ENCODE measurements around the gene GPC1.

The GPC1 gene

DNA sequence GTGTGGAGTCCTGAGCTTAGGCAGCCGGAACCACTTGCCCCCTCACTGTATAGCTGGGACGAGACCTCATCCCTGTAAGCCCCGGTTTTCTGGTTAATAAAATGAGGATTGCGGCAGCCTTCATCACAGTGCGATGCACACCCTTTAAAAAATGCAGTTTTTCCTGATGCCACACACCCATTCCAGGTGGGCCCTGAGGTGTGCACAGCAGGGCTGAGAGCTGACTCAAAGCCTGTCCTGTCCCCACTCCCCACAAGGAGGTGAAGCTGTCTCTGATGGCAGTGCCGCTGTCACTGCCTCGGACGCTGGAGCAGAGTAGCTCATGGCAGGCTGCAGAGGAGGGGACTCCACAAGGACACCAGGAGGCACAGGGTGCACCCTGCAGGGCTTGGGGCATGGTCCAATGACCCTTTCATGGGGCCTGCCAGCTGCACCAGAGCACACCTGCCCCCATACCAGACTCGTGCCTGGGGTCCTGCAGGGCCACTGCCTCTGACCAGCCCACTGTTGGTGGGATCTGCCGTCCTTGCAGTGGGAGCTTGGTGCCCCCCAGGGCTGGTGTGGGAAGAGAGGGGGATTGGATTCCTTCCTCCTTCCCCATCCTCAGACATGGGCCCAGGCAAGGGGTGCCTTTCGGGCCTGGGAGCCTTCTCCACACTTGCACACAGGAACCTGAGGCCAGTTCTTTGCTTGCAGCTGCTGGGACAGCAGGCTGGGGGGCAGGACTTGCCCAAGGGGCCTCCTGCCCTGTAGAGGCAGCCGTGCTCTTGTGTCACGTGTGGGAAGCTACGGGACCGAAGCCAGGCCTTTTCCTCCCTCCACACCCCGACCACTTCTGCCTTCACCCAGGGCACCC, 22.8 kb downstream of the GPC1 start:
- ATAC-seq, result no peak
- TF ChIP-seq, protein P1, sequence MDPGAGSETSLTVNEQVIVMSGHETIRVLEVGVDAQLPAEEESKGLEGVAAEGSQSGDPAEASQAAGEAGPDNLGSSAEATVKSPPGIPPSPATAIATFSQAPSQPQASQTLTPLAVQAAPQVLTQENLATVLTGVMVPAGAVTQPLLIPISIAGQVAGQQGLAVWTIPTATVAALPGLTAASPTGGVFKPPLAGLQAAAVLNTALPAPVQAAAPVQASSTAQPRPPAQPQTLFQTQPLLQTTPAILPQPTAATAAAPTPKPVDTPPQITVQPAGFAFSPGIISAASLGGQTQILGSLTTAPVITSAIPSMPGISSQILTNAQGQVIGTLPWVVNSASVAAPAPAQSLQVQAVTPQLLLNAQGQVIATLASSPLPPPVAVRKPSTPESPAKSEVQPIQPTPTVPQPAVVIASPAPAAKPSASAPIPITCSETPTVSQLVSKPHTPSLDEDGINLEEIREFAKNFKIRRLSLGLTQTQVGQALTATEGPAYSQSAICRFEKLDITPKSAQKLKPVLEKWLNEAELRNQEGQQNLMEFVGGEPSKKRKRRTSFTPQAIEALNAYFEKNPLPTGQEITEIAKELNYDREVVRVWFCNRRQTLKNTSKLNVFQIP (CRISPR knock-in tag; IDR thresholded peaks at IDR 0.05; ENCODE audit: borderline replicate concordance, low read depth), result no peak
- TF ChIP-seq PATZ1 (CRISPR knock-in tag; IDR thresholded peaks at IDR 0.05; ENCODE audit: borderline replicate concordance) (no peak), ZFP30 (CRISPR knock-in tag; IDR thresholded peaks at IDR 0.05) (no peak), TSHZ2 (CRISPR knock-in tag; IDR thresholded peaks at IDR 0.05) (no peak), PPARA (CRISPR knock-in tag; IDR thresholded peaks at IDR 0.05; ENCODE audit: borderline replicate concordance) (no peak), GLIS3 (CRISPR knock-in tag; IDR thresholded peaks at IDR 0.05) (no peak), ARNTL (CRISPR knock-in tag; IDR thresholded peaks at IDR 0.05; ENCODE audit: borderline replicate concordance, low read depth) (no peak), BACH2 (CRISPR knock-in tag; IDR thresholded peaks at IDR 0.05; ENCODE audit: borderline replicate concordance) (no peak), ZNF8 (CRISPR knock-in tag; IDR thresholded peaks at IDR 0.05) (no peak), ZC3H10 (CRISPR knock-in tag; IDR thresholded peaks at IDR 0.05) (no peak), RARB (CRISPR knock-in tag; IDR thresholded peaks at IDR 0.05) (no peak), ZFP3 (CRISPR knock-in tag; IDR thresholded peaks at IDR 0.05) (no peak), TCF4 (CRISPR knock-in tag; IDR thresholded peaks at IDR 0.05; ENCODE audit: borderline replicate concordance) (no peak), ISL1 (CRISPR knock-in tag; IDR thresholded peaks at IDR 0.05) (no peak), ZNF70 (CRISPR knock-in tag; IDR thresholded peaks at IDR 0.05) (no peak), ZNF565 (CRISPR knock-in tag; conservative IDR thresholded peaks at IDR 0.05; ENCODE audit: low read depth) (no peak), OSR1 (CRISPR knock-in tag; IDR thresholded peaks at IDR 0.05) (no peak), TOX (CRISPR knock-in tag; IDR thresholded peaks at IDR 0.05; ENCODE audit: borderline replicate concordance) (no peak), ESRRG (CRISPR knock-in tag; IDR thresholded peaks at IDR 0.05) (no peak)

- no peak for ATAC-seq
- TF ChIP-seq TSHZ2 (CRISPR knock-in tag; IDR thresholded peaks at IDR 0.05), result no peak
- no peak for TF ChIP-seq TCF4 (CRISPR knock-in tag; IDR thresholded peaks at IDR 0.05; ENCODE audit: borderline replicate concordance)
- TF ChIP-seq SNAI2 (CRISPR knock-in tag; IDR thresholded peaks at IDR 0.05), result no peak
- TF ChIP-seq ZNF565 (CRISPR knock-in tag; conservative IDR thresholded peaks at IDR 0.05; ENCODE audit: low read depth), result no peak
- no peak for TF ChIP-seq ZNF70 (CRISPR knock-in tag; IDR thresholded peaks at IDR 0.05)
- no peak for TF ChIP-seq OSR1 (CRISPR knock-in tag; IDR thresholded peaks at IDR 0.05)
- TF ChIP-seq ZC3H10 (CRISPR knock-in tag; IDR thresholded peaks at IDR 0.05), result no peak
- no peak for TF ChIP-seq ZFP30 (CRISPR knock-in tag; IDR thresholded peaks at IDR 0.05)
- no peak for TF ChIP-seq TOX (CRISPR knock-in tag; IDR thresholded peaks at IDR 0.05; ENCODE audit: borderline replicate concordance)
- TF ChIP-seq PPARA (CRISPR knock-in tag; IDR thresholded peaks at IDR 0.05; ENCODE audit: borderline replicate concordance), result no peak
- no peak for TF ChIP-seq ARNTL (CRISPR knock-in tag; IDR thresholded peaks at IDR 0.05; ENCODE audit: borderline replicate concordance, low read depth)
- TF ChIP-seq CSRNP3 (CRISPR knock-in tag; IDR thresholded peaks at IDR 0.05), result no peak
- no peak for TF ChIP-seq ISL1 (CRISPR knock-in tag; IDR thresholded peaks at IDR 0.05)
- TF ChIP-seq BACH2 (CRISPR knock-in tag; IDR thresholded peaks at IDR 0.05; ENCODE audit: borderline replicate concordance), result no peak
- TF ChIP-seq GLIS3 (CRISPR knock-in tag; IDR thresholded peaks at IDR 0.05), result no peak
Observed at GRCh38 chr2:240458900-240459391, 23.5 kb downstream of the GPC1 start.
